NT2/D1 (cell line): ENCODE data around the gene DDOST.

Source experiments
- SUZ12 ChIP-seq: IDR thresholded peaks from 2 replicates; pipeline ENCODE4 v1.6.1; 2011; ENCODE audit not compliant: insufficient read length, insufficient read depth; ENCODE audit errors: extremely low read depth
- YY1 ChIP-seq: IDR thresholded peaks from 2 replicates; pipeline ENCODE4 v1.6.1; 2011; ENCODE audit not compliant: insufficient read length, insufficient read depth
- ZNF274 ChIP-seq: IDR thresholded peaks from 2 replicates; pipeline ENCODE4 v1.6.1; 2011; ENCODE audit warnings: mild to moderate bottlenecking, low read depth, low read length

- TF ChIP-seq ZNF274 (no peak), SUZ12 (no peak), YY1 (no peak)
These were observed 27.7 kb downstream of the DDOST start, which contains the start of gene PINK1 for GRCh38 chr1:20633190-20634064.
